ENCODE results near the gene DOK6.

The DOK6 gene

GRCh38 chr18:69557282-69557681 lies 156.6 kb downstream of the DOK6 start:
- DNase-seq, result peak; percentile 70

DNA sequence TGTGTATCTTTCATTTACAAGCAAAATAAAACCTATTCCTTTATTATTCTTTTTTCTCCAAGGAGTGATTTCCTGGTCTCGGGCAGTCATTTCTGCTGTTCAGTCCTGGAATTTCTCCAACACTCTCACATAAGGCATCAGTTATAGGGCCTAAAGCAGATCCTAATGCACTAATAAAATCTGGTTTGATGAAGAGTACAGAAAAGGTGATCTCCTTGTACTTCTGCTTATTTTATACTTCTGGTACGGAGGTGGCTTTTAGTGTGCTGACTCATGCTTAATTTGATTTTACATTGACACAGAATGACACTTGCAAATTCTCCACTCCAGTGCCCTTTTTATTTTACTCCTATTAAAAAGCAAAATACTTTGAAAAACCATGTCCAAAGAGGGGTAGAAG lies 157.4 kb downstream of the DOK6 start:
- no peak for DNase-seq

DNA sequence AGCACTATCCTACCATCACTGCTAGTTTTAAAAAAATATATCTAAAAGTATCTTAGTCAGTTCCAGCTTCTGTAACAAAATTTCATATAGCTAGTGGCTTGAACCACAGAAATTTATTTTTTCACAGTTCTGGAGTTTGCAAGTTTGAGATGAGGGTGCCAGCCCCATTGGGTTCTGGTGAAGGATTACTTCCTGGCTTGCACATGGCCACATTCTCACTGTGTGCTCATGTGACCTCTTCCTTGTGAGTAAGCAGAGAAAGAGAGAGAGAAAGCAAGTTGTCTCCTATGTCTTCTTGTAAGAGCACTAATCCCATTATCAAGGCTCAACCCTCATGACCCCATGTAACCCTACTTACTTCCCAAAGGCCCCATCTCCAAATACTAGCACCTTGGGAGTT lies 158.9 kb downstream of the DOK6 start:
- DNase-seq, result no peak

GRCh38 chr18:69564602-69565001 lies 163.9 kb downstream of the DOK6 start:
- no peak for DNase-seq

- no peak for DNase-seq
Observed at GRCh38 chr18:69567813-69568488, 167.3 kb downstream of the DOK6 start.

- DNase-seq, result no peak
Observed at GRCh38 chr18:69569133-69569532, 168.4 kb downstream of the DOK6 start.

DNA sequence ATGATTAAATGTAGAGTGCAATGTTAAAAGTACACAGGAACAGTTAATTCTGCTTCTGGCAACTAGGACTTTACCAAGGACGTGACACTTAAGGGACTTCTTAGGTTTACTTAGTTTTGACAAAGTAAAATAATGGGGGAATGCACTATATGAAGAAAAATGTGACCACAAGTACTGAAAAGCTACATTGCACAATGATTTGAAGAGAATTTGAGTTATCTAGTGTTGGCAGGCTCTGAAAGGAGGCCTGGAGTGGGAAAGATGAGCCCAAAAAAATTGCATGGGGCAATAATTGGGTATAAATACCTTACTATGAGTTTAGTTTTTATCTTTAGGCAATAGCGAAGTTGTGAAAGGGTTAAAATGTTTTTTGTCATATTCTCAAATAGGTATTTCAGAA lies 173.7 kb downstream of the DOK6 start:
- DNase-seq, result no peak

- peak; percentile 3 for DNase-seq
Observed at GRCh38 chr18:69580107-69580506, 179.4 kb downstream of the DOK6 start.

DNA sequence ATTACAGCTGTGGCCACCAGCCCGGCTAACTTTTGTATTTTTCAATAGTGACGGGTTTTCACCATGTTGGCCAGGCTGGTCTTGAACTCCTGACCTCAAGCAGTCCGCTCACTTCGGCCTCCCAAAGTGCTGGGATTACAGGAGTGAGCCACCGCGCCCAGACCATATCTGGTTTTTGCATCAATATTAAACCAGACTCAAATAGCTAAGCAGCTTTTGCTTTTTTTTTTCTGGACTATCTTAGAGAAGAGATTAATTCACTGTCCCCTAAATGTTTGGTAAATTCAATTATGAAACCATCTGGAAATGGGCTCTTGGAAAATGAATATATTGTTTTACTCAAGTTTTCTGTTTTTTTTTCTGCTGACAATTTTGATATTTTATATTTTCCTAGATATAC lies 183.7 kb downstream of the DOK6 start:
- DNase-seq, result no peak

- DNase-seq, result no peak
Observed at GRCh38 chr18:69585696-69586095, 185.0 kb downstream of the DOK6 start.

GRCh38 chr18:69586537-69586936 lies 185.8 kb downstream of the DOK6 start:
- DNase-seq, result no peak

GRCh38 chr18:69588301-69588700 lies 187.6 kb downstream of the DOK6 start:
- no peak for DNase-seq

DNA sequence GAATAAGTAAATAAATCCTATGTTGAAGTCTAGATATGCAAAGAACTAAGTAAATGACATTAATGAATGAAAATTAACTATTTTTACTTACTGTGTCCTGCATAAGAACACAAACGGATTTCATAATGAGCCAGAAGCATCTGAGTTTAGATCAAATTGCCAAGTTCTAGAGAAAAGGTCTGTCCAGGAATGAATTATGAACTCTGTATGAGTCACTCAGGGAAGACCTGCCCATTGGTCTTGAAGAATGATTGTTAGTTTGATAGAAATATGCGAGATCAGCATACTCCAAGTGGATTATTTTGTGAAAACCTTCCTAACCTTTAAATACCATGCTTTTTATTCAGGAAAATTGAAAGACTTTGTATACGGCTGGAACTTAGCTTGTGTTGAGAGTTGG lies 189.5 kb downstream of the DOK6 start:
- DNase-seq, result no peak

DNA sequence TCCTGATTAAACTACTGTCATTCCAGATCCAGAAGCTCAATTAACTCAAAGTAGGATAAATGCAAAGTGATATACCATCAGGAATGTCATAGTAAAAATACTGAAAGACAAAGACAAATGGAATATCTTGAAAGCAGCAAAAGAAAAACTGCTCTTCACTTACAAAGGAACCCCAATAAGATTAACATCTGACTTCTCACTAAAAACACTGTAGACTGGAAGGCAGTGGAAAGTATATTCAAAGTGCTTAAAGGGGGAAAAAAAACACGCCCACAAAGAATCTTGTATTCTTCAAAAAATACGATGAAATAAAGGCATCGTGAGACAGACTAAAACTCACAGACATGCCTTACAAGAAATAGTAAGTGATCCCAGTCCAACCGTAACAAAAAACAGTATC lies 195.7 kb downstream of the DOK6 start:
- no peak for DNase-seq

DNA sequence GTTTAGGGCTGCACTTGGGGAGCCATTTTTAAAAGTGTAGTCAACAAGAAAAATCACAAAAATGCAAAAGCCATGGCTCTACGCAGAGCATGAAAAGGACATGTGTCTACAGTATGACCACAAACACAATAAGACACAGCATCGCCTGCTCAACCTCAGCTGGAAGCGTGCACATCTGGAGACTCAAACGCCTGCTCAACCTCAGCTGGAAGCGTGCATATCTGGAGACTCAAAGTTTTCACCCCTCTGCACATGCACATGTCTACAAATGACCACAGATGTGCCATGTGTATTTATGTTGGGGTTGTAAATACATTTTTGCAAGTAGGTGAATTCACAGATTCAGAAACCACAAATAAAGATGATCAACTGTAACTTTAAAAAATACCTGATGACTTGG lies 196.9 kb downstream of the DOK6 start:
- no peak for DNase-seq

GRCh38 chr18:69599377-69599776 lies 198.7 kb downstream of the DOK6 start:
- no peak for DNase-seq

DNA sequence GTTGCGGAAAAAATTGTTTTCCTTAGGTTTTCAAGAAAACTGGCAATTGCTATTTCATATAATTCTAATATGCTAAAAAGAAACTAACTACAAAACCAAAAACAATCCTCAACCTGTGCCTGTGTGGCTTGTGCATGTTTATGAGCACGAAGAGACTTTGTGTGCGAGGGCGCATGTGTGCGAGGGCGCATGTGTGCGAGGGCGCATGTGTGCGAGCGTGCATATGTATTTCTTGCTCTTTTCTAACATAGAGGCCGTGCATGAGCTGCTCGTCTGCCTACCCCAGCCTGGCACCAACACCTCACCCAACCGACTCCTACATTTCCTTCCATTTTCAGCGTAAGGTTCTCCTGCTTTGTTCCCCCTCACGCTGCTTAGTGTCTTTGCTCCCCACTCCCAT lies 211.6 kb downstream of the DOK6 start:
- no peak for DNase-seq

DNA sequence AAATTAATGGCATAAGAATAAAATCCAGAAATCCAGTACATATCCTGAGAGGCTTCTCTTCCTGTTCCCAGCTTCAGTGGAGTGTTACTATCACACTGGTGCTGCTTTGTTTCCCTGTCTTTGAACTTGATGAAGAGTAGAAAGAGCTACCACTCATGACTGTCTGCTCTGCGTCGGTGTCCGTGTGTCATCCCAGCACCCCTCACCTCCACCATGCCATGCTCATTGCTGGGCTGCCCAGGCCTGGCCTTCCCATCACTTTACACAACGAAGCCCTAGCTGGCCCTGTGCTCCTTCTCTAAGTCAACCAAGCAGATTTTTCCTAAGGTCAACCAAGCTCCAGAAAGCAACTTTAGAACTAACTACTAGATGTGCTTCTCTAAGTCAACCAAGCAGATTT lies 215.4 kb downstream of the DOK6 start:
- DNase-seq, result no peak

DNA sequence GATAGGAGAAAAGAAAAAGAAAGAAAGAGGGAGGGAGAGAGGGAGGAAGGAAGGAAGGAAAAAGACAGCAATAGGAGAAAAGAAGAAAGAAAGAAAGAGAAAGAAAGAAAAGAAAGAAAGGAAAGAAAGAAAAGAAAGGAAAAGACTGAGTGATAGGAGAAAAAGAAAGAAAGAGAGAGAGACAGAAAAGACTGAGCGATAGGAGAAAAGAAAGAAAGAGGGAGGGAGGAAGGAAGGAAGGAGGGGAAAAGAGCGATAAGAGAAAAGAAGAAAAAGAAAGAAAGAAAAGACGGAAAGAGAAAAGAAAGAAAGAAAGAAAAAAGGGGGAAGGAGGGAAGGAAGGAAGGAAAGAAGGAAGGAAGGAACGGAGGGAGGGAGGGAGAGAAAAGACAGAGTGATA lies 216.7 kb downstream of the DOK6 start:
- no peak for DNase-seq

DNA sequence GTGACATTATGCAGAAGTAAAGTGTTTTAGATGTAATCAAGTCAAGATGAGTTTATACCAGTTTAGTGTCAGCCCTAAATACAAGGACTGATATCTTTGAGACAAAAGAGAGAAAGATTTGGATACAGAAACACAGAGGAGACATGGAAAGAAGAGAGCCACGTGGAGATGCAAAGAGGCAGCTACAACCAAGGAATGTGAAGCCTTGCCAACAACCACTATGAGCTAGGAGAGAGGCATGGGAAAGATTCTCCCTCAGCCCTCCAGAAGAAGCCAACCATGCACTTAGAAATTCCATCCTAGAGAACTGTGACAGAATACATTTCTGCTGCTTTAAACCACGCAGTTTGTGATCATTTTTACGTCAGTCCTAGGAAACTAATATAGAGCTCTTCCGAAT lies 217.2 kb downstream of the DOK6 start:
- DNase-seq, result no peak

DNA sequence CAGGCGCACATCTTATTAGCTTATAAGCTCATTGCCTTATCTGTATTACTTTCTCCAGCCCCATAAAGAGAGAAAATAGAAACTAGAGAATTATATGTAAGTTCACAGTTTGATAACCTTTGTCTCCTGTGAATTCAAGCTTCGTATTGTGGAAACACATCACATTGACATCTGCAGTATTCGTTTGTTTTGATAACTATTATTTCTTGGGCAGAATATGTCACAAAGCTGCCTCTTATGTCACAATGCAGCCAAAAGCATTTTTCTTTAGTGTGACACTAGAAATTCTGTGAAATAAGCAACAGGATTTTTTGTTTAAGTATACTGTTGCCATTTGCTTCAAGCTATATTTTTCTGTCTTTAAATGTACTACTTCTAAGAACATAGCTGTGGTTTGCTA lies 221.5 kb downstream of the DOK6 start:
- no peak for DNase-seq

- no peak for DNase-seq
Observed at GRCh38 chr18:69622961-69623360, 222.3 kb downstream of the DOK6 start.

GRCh38 chr18:69626171-69626570 lies 225.5 kb downstream of the DOK6 start:
- DNase-seq, result no peak

- DNase-seq, result no peak
Observed at GRCh38 chr18:69626643-69627242, 226.1 kb downstream of the DOK6 start.

GRCh38 chr18:69628774-69629359 lies 228.2 kb downstream of the DOK6 start:
- DNase-seq, result no peak

All from NCI-H524 treated with DMSO at 0.1 percent for 48 hours (cell line).